Osteocyte (in vitro differentiated cells): ENCODE measurements around the gene GPR55. TPM values are rescaled to one million over a fixed set of nuclear protein-coding genes. Genes with fewer than 3 reads are reported as not detected.
A peak's percentile ranks its signal among the peaks of the same experiment; 100 is the strongest.

Source experiments
- DNase-seq: peaks from one replicate; pipeline ENCODE4 v3.0.0; 2021; ENCODE audit warnings: mixed read lengths; ENCODE audit not compliant: unreplicated experiment; ENCODE audit errors: extremely low spot score
- H3K27ac Mint-ChIP-seq: one replicate; pipeline ENCODE4 v1.8.0; 2021; ENCODE audit warnings: mild to moderate bottlenecking, mixed read lengths; ENCODE audit not compliant: unreplicated experiment
- H3K27me3 Mint-ChIP-seq: one replicate; pipeline ENCODE4 v1.8.0; 2021; ENCODE audit warnings: mixed read lengths; ENCODE audit not compliant: unreplicated experiment
- H3K36me3 Mint-ChIP-seq: one replicate; pipeline ENCODE4 v1.8.0; 2021; ENCODE audit warnings: mixed read lengths; ENCODE audit not compliant: unreplicated experiment
- H3K4me1 Mint-ChIP-seq: one replicate; pipeline ENCODE4 v1.8.0; 2021; ENCODE audit warnings: mixed read lengths; ENCODE audit not compliant: unreplicated experiment
- H3K4me3 Mint-ChIP-seq: one replicate; pipeline ENCODE4 v1.8.0; 2021; ENCODE audit warnings: mild to moderate bottlenecking, moderate library complexity, mixed read lengths; ENCODE audit not compliant: unreplicated experiment
- H3K9me3 Mint-ChIP-seq: one replicate; pipeline ENCODE4 v1.8.0; 2021; ENCODE audit warnings: mixed read lengths; ENCODE audit not compliant: unreplicated experiment
- CTCF ChIP-seq: fragments of 200-600 bp; sonication (generic); IDR thresholded peaks from 2 replicates; pipeline ENCODE4 v1.5.0; 2021; ENCODE audit warnings: antibody characterized with exemption, mild to moderate bottlenecking, moderate library complexity
- total RNA-seq: library from RNA; stranded (reverse); gene quantifications from 2 replicates; pipeline ENCODE4 v1.2.1, GENCODE V29; 2021

GPR55 gene
- total RNA-seq, 1 donor from 2014 or later, result not detected

DNA sequence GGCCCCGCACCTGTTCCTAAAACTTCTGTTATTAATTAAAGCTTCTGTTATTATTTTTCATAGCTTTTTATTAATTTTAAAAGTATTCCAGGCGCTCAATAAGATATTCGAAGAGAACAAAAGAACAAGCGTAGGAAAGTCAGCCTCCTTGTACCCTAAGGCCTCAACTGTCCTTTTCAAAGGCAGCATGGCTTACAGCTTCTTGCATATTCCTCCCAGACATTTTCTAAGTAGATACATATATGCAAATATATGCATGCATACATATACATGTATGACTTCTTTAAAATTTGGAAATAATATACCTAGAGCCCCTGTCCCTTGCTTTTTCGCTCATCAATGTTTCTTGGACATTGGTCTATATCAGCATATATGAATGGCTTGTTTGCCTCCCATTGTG, 12.3 kb downstream of the GPR55 start:
- no peak for TF ChIP-seq CTCF
- Mint-ChIP-seq H3K36me3 (no peaks in the 10 kb centered on the region), H3K4me1 (peaks cover 8% of the 10 kb centered on the region), H3K27me3 (peaks cover 42% of the 10 kb centered on the region), H3K4me3 (no peak overlapping the region), H3K9me3 (peaks cover 3% of the 10 kb centered on the region), H3K27ac (no peak overlapping the region)
- DNase-seq, result no peak

- no peak for DNase-seq
- TF ChIP-seq CTCF, result no peak
- peaks cover 38% of the 10 kb centered on the region for H3K27me3 Mint-ChIP-seq
- no peaks in the 10 kb centered on the region for H3K36me3 Mint-ChIP-seq
- H3K27ac Mint-ChIP-seq, result no peak overlapping the region
- no peak overlapping the region for H3K4me3 Mint-ChIP-seq
- H3K4me1 Mint-ChIP-seq, result peaks cover 8% of the 10 kb centered on the region
- peaks cover 3% of the 10 kb centered on the region for H3K9me3 Mint-ChIP-seq
Measured at GRCh38 chr2:230912046-230912445, 13.0 kb downstream of the GPR55 start.

DNA sequence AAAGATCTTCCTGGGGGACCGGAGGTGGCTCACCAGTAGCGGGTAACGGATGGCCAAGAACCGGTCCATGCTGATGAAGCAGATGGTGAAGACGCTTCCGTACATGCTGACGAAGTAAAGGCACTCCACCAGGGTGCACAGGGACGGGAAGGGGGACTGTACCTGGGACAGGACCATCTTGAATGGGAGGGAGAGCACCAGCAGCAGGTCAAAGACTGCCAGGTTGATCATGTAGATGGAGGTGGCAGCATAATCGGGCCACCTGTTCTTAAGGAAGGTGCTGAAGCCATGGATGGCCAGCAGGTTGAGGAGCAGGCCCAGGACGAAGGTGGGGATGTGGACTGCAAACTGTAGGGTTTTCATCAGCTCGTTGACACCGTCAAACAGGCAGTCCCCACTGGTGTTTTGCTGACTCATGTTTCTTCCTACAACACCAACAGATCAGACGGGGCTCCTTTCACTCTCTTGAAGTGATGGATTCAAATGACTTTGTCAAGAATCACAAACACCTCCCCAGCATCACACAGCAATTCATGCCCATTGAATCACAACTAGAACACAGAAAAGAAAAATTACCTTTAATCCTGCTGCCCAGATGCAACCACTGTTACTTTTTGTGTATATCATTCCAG, 14.4 kb downstream of the GPR55 start:
- no peak for TF ChIP-seq CTCF
- Mint-ChIP-seq H3K4me1 (peaks cover 8% of the 10 kb centered on the region), H3K36me3 (no peaks in the 10 kb centered on the region), H3K27me3 (peaks cover 31% of the 10 kb centered on the region), H3K4me3 (no peak overlapping the region), H3K9me3 (peaks cover 3% of the 10 kb centered on the region), H3K27ac (no peak overlapping the region)
- DNase-seq, result no peak

DNA sequence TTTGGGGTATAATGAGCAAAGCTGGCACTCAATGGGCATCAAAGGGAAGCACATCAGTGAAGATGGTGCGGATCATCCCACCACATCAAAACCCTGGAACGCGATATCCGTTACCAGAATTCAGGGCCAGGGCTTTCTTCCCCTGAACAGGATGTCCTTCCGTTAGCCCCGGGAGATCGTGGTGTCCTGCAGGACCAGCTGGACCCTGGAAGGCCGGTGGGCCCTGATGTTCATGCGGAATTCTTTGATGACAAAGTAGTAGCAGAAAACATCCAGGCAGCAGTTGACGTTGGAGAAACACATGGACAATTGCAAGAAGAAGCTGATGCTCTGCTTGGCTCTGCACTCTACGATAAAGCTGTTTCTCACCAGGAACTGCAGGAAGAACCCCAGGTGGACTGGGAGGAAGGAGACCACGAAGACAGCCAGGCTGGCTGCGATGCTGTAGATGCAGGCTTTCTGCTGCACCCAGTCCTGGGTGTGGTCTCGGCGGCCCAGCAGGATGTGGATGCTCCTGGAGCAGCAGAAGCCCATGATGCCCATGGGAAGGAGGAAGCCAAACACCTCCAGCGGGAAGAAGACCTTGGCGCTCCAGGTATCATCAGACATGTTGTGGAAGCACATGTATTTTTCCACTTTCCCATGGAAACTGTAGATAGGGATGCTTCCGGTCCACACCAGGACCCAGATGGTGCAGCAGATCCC, 15.0 kb downstream of the GPR55 start:
- Mint-ChIP-seq H3K9me3 (peaks cover 3% of the 10 kb centered on the region), H3K4me1 (peaks cover 8% of the 10 kb centered on the region), H3K4me3 (no peak overlapping the region), H3K27me3 (peaks cover 25% of the 10 kb centered on the region), H3K27ac (no peak overlapping the region), H3K36me3 (no peaks in the 10 kb centered on the region)
- no peak for TF ChIP-seq CTCF
- DNase-seq, result no peak

- Mint-ChIP-seq H3K27ac (peak overlapping the region; percentile 67), H3K27me3 (peaks cover 16% of the 10 kb centered on the region), H3K4me1 (peaks cover 8% of the 10 kb centered on the region), H3K36me3 (no peaks in the 10 kb centered on the region), H3K4me3 (no peak overlapping the region), H3K9me3 (peaks cover 3% of the 10 kb centered on the region)
- TF ChIP-seq CTCF, result no peak
- no peak for DNase-seq
Measured at GRCh38 chr2:230908595-230909191, 16.3 kb downstream of the GPR55 start.
